CMK (cell line): ENCODE results near the gene CAMK2A.
"Not testable (repeated sequence)": the region's sequence is repeated elsewhere in the genome, so short reads cannot be mapped to it uniquely, and the experiment has no call there.

Experiments used
- DNase-seq: peaks from one replicate; pipeline ENCODE4 v3.0.0-alpha.2; 2010; ENCODE audit warnings: low read depth

The CAMK2A gene

DNA sequence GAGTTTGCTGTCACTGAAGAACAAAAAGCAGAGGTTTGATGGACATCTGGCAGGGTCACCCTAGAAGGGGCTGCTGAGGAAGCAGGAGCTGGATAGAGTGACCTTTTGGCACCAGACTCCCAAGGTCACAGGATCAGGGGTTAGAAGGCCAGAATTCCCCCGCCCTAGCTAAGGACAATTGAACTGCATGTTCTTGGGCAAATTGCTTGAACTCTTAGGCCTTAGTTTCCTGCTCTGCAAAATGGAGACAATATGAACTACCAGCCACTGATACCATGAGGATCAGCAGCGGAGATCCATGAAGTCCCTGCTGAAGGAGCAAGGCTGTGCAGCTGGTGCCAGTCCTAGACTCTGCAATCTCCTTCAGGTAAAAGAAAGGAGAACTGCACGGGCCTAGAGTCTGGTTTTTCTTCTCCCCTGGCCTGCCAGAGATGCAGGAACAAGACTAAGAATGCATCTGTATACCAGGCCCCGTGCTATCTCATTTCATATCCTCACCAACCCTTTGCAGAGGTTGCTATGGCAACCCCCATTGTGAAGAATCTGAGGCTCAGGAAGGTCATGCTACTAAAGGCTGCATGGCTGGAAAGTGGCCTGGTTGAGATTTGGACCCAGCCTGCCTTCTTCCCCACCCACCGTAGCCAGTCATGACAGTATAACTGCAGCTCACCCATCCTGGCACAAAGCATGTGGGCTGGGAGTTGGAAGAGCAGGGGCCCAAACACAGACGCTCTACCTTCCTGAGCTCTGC is 33.7 kb downstream of the CAMK2A start:
- no peak for DNase-seq

DNA sequence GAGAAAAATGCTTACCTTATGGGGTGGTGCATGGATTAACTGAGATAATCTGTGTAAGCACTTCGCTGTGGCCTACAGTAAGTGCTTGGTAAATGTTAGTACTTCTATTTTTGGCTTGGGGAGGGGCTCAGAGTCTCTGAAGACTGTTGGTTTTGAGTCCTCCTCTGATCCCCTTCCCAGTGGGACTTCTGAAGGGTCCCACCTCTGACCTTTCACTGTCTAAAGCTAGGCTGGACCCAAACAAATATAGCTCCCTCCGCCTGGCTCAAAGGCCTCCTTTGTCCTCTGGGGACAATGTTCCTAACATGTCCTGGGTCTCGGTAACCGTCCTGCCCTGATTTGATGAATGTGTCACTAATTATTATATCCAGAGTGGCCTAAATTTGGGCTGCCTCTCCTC is 34.8 kb downstream of the CAMK2A start:
- no peak for DNase-seq

DNA sequence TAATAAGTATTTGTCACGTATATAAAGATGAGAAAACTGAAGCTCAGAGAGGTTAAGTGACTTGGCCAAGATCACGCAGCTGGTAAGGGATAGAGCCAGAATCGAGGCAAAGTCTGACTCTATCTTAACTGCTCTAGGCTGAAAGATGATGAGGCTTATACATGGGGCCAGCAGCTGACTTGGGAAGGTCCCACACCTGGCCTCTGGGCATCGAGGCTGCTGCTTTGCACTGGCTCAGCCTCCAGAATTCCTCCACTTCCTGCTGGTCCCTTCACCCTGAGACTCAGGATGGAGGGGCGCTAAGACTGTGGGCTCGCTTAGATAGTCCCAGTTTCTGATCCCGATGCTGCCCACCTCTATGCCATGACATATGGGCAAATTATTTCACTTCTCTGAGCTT is 35.2 kb downstream of the CAMK2A start:
- DNase-seq = no peak

DNA sequence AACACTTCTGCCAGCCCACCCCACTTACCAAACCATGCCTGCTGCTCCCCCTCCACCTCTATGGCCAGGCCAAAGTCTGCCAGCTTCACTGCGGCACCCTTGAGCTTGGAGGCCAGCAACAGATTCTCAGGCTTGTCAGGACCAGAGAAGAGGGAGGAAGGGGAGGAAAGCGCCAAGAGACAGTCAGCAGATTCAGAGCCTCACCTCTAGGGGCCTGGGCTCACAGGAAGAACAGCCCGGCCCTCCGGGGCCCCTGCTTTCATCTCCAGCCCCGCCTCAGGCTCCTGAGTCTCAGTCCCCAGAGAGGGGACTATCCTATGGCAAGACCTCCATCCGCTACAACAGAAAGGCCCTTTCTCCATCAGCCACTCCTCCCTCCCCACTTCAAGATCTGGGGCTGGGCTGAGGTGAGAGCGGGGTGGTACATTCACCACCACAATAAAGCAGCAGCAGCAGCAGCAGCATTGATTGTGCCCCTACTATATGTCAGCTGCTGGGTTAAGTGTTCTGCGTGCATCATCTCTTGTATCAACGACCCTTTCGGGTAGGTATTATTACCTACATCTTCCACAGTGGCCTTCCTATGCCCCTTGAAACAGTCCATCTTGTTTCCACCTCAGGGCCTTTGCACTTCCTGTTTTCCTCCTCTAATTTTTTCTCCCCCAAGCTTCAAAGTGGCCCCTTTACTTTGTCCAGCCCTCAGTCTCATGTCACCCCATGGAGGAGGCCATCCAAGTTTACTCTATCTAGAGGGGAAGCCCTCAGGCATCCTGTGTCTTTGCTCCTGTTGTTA is 36.0 kb downstream of the CAMK2A start:
- no peak for DNase-seq

DNA sequence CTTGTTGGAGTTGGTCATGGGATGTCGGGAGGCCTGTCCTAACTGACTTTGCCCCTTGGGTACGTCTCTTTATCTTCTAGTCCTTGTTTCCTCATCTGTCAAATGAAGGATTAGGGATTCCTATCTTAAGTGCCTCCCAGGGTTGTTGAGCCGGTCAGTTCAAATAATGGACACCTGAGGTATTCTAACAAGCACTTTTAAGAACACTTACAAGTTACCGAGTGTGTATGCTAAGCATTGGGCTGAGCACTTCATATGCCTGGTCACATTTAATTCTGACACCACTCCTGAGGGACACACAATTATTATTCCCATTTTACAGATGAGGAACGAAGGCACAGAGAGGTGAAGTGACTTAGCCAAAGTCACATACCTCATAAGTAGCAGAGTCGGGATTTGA is 37.1 kb downstream of the CAMK2A start:
- DNase-seq = no peak

DNA sequence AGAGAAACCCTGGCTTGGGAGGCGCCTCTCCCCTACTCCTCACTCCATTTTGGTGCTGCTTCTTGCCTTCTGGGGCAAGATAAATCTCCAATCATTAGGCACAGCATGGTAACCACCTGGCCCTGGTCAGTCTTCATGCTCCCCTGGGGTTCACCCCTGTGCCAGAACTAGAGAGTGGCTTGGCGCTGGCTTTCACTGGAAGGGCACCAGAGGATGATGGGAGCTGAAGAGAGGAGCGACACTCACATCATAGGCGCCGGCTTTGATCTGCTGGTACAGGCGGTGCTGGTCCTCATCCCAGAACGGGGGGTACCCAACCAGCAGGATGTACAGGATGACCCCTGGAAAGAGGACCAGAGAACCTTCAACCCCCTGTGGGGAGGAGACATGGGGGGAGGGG is 38.1 kb downstream of the CAMK2A start:
- no peak for DNase-seq

DNA sequence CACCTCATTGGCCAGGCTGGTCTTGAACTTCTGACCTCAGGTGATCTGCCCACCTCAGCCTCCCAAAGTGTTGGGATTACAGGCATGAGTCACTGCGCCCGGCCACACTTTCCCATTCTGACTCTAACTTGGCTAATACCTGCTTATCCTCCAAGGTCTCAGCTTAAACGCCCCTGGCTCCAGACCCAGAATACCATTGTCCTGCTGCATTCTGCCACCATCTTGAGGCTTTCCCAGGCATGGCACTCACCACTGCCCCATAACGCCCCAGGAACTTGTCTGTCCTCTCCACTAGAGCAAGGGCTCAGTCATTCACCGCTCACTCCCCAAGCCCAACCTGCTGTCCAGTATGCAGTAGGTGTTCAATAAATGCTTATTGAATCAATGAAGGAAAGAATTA is 39.8 kb downstream of the CAMK2A start:
- DNase-seq = no peak

DNA sequence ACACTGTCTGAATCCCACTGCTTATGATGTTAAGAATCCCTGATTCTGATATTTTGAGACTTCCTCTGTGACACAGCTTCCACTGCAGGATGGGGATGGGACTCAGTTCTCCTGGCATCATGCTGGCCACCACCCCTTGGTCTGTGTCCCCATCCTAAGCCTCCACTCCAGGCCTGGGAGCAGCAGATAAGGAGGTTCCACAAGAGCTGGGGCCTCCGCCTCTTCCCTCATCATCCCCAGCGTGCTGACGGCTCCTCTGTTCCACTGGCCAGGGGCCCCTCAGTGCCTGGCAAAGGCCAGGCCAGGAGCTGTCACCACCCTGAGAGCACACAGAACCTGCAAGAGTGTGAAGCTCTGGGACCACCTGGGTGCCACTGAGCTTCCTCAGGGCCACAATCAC is 40.6 kb downstream of the CAMK2A start:
- no peak for DNase-seq

DNA sequence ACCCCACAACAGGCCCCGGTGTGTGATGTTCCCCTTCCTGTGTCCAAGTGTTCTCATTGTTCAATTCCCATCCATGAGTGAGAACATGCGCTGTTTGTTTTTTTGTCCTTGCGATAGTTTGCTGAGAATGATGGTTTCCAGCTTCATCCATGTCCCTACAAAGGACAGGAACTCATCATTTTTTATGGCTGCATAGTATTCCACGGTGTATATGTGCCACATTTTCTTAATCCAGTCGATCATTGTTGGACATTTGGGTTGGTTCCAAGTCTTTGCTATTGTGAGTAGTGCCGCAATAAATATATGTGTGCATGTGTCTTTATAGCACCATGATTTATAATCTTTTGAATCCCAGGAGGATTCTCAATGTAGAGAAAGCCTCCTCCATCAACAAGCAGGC is 41.1 kb downstream of the CAMK2A start:
- DNase-seq = not testable (repeated sequence)

DNA sequence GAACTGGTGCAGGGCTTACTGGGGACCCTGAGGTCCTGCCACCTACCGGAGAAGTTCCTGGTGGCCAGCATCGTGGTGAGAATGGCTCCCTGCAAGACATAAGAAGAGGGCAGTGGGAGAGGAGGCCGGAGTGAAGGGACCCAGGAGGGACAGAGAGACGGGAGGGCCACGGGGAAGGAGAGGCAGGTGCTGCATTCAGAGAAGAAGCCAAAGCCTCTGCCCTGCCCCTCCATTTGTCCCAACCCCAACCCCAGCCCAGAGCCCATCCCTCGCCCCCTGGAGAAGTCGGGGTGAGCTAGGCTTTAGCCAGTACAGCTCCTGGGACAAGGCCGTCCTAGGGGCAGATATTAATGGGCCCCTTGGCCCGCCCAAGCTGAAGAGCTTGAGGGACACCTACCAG is 41.8 kb downstream of the CAMK2A start:
- no peak for DNase-seq

DNA sequence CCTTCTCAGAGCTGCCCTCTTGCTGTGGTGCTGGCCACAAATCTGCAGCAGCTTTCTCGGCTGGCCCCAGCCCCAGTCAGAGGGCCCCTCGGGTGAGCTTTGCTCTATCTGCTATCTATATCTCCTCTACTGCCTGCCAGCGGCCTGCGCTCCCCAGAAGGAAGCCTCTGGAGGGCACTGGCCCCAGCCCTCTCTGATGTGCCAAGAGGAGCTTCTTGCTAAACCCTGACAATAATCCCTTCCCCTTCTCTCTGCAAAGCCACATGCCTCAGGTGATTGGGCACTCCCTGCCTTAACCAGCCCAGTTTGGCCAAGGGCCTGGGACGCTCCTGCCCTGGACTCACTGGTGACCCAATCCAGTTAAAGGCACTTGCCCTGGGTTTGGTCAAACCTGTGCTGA is 42.7 kb downstream of the CAMK2A start:
- no peak for DNase-seq

DNA sequence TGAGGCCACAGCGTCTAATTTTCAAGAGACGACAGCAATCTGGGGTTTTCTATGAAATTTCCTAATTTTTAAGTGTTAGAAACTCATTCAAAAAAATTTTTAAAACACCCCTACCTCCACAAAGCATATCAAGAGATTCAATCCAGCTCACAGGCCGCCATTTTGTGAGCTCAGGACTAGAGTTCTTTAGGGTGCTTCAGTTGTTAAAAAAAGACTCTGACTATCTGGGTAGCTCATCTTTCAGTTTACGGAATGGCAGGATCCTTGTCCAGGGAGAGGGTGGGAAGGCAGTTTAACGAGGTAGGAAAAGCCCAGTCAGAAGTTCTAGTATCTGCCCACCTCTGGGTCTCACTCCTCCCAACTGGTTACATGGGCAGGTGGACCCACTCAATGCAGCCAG is 43.1 kb downstream of the CAMK2A start:
- DNase-seq = no peak

DNA sequence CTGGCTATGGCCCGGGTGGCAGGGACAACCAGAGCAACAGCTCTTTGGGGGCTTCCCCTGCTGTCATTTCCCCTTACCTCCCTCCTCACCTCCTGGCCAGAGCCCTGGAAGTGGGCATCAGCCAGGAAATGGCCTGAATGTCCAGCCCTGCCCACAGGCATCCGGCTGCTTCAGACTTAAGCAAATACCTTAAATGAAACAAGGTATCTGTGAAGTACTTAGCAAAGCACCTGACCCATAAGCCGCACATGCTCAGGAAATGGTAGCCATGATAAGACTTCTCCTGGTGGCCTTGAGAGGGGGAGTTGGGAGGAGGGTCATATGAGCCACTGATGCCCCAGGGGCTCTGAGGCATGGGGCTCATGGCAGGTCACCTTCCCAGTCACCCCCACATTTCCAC is 43.8 kb downstream of the CAMK2A start:
- no peak for DNase-seq

DNA sequence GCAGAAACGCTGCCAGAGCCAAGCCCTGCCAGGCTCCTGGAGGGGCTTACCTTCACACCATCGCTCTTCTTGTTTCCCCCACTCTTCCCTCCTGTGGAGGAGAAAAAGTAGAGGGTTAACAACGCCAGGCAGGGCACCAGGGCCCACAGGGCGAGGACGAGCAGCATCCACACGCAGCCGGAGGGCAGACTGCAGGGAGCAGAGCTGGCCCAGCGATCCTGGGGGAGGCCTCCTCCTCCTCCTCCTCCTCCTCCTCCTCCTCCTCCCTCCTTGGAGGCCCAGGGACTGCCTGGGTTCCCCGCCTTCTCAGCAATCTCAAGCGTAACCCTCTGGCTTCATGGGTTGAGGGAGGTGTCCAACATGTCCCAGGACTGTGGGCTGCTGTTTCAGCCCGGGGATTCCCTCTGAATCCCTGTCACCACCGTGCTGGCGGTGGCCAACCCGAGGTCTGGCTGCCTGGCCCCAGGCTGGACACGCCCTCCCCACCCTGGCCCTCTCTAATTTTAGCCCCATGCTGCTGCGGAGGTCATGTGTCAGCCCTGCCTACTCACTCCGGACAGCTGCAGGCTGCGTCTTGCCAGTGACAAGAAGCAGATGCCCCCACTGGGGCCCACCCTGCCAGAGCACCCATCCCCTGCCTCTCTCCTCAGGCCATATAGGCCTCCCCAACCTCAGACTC is 44.3 kb downstream of the CAMK2A start:
- DNase-seq = no peak

DNA sequence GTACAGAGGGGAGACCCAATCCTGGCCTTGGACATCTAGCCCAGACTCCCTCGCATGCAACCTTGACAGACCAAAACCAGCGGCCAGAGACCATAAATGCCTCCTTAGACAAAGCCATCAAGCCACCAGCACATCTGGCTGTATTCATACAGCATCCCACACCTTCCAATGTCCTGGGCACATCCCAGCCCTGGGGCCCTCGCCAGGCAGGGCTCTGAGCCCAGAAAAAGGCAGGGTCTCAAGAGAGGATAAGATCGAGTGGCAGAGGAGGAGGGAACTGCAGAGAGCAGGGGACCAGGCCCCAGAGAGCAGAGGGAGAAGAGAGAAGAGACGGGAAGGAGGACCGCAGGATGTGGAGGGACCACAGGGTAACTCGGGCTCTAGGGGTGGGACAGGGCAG is 45.4 kb downstream of the CAMK2A start:
- no peak for DNase-seq

DNA sequence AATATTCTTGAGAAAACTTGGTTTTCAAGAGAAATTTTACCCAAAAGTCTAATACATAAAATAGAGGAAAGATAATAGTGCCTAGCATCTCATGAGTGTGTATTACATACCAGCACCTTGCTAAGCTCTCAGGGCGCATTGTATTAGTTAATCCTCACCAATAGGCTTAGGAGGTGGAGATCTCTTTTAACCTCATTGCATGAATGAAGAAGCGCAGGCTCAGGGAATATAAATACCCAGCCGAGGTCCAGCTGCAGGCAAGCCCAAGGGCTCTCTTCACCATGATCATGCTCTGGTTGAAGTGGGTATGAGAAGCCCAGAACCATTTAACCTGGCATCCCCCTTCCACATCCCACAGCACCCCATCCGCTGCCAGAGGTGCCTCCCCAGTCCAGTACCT is 46.0 kb downstream of the CAMK2A start:
- no peak for DNase-seq

DNA sequence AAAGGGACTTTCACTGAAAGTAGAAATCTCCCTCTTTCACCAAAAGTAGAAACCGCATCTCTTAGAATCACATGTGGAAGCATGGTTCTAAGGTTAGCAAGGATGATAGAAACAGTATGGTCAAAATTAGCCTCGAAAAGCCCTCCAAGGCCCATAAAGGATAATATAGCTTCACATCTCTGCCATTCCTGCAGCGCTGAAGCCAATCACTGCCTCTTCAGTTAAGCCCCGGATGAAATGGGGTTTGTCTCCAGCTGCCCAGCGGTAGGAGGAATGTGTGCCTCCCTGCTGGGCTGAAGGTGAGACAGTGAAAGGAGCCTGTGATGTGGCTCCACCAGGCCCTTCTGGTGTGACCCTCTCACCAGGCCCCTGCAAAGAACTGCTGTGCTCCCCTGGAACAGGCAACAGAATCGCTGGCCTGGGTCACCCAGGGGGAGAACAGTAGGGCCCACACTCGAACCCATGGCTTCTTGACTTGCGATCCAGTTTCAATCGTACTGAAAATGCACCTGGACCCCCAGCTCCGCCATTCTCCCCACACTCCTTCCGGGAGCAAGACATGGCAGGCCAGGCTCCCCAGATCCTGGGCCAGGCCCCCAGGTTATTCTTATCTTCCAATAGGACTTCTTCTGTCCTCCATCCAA is 47.2 kb downstream of the CAMK2A start:
- no peak for DNase-seq

DNA sequence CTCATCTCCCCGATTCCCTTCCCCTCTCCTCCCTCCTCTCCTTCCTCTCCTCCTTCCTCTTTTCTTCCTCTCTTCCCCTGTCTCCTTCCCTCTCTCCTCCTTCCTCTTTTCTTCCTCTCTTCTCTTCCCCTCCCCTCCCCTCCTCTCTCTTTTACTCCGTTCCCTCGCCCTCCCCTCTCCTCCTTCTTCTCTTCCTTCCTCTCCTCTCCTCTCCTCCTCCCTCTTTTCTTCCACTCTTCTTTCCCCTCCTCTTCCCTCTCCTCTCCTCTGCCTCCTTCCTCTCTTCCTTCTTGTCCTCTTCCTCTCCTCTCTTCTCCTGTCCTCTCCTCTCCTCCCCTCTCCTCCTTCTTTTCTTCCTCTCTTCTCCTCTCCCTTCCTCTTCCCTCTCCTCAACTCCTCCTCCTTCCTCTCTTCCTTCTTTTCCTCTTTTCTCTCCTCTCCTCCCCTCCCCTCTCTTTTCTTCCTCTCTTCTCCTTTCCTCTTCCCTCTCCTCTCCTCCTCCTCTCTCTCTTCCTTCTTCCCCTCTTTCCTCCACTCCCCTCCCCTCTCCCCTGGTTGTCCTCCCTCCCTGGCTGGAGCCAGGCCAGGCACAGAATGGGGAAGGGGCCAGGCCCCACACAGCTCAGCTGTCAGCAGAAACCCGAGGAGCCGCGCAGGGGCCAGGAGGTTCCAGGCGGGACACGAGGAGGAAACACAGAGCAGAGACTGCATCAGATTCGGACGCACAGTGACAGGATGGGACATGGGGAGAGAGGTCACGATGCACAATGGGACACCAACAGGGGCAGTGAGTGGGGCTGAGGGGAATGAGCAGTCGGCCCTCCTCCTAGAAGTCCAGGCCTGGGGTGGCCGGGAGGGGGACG is 48.0 kb downstream of the CAMK2A start:
- no peak for DNase-seq

DNA sequence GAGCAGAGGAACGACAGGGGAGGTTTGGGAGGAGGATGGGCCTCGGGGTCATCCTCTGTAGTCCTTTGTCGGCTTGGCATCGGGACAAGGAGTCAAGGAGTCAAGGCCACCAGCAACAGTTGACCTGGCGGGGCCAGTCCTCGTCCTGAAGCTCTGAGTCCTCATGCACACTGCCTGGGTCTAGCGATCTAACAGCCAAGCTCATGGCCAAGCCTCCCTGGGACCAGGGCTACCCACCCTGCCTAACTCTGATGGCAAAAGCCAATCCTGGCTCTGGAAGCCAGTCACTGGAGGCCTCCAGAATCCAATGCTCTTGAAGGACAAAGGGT is 49.8 kb downstream of the CAMK2A start:
- DNase-seq = no peak

DNA sequence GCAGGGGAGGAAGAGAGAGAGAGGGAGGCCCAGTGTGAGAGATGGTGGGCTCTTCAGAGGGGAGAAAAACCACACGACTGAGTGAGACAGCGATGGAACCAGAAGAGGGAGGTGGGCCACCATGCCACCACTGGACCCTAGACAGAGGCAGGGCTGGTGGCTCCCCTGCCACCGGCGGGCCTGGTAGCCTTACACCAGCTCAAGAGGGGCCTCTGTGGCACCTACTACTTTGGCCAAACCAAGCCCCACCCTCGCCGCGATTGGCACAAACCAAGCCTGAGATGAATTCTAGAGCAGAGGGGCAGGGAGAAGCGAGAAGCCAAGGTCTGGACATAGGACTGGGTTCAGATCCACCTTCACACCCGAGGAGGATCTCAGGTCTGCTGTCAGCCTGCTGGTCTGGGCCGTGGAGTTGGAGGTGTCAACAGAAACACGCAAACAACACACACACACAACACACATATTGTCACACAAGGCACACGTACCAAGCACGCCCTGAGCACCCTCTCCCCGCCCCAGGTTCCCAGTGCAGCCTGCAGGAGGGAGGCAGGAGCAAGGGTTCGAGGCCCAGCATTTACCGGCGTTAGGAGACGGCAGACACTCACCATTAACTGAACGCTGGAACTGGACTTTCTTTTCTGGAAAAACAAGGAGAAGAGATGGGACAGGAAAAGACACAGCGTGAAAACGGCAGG is 50.3 kb downstream of the CAMK2A start:
- DNase-seq = no peak

DNA sequence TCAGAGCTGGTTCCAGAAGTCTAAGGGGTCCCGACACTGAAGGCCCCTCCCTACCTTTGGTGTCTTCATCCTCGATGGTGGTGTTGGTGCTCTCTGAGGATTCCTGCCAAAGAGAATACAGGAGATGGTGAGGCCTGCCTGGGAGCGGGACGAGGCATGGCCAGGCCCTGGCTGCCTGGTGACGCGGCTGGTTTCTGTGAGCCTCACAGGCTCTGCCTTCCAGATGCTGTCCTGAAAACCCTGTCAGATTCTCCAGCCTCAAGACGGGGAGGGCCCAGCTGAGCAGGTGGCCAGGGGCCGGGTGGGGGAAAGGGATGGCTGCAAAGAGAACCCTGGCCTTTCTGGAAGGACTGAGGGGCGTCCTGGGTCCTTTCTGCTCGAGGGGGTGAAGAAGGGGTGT is 50.9 kb downstream of the CAMK2A start:
- no peak for DNase-seq
